Measurements from ENCODE around the gene TAL2.

TAL2 gene

DNA sequence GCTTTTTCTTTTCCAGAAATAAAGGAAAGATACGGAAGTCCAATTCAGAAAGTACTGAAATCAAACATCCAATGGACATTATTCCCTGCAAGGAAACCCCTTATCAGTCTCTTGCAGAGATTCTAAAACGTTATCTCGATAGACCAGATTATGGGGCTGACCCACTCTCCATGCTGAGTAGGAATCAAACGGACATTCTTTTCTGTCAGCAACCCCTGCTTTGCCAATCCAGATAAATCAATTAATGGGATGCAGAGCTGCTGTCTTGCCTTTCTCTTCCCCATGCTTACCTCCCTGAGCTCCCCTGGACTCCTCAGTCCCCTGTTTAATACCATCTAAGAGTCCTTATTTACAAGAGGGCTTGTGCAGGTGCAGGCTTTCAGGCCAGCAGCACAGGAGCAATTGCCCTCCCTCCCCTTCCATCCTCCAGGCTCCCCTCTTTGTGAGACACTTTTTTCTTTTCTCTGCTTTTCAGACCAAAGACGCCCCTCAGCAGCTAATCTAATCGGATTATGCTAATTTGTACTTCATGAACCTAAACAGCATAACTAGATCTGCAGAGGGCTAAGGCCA, 14.2 kb downstream of the TAL2 start:
- no peak for TF ChIP-seq CTCF (IDR thresholded peaks at IDR 0.05)
- H3K4me3 ChIP-seq = no peak overlapping the region
- H3K4me1 ChIP-seq = no peaks in the 10 kb centered on the region
- peaks cover 0 to 7% of the 10 kb centered on the region in 2 donors for H3K27me3 ChIP-seq
- DNase-seq = no peak
- intact Hi-C loops (cut with DNase I; ENCODE audit: low total_unique reads) = no loop called here
- no peaks in the 10 kb centered on the region for H3K36me3 ChIP-seq
- H3K9me3 ChIP-seq = no peaks in the 10 kb centered on the region
- no peak overlapping the region for H3K27ac ChIP-seq

DNA sequence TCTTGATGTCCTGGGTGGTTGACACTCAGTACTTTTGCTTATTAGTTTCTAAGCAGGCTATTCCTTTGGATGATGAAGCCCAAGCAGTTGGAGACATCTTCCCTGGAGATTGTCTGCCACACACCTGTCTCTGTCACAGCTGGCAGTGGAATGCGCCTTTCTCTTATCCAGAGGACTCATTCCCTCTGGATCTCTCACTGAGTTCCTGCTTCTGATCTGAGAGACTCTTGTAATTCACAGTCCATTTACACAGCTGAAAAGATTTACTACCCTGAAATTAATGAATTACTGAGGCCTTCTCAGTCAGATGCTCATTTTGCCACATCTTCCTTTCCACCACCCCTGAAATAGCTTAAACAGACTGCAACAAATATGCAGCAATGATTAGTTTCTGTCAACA, 15.9 kb downstream of the TAL2 start:
- Histone ChIP-seq H3K27ac (no peak overlapping the region), H3K9me3 (no peaks in the 10 kb centered on the region), H3K4me1 (no peaks in the 10 kb centered on the region), H3K27me3 (peaks cover 0 to 7% of the 10 kb centered on the region in 2 donors), H3K4me3 (no peak overlapping the region), H3K36me3 (no peaks in the 10 kb centered on the region)
- intact Hi-C loops (cut with DNase I; ENCODE audit: low total_unique reads) = no loop called here
- no peak for TF ChIP-seq CTCF (IDR thresholded peaks at IDR 0.05)
- no peak for DNase-seq

- H3K4me3 ChIP-seq = no peak overlapping the region
- no peak overlapping the region for H3K27ac ChIP-seq
- H3K27me3 ChIP-seq = peaks cover 0 to 4% of the 10 kb centered on the region in 2 donors
- no peaks in the 10 kb centered on the region for H3K36me3 ChIP-seq
- TF ChIP-seq CTCF (IDR thresholded peaks at IDR 0.05) = no peak
- no peaks in the 10 kb centered on the region for H3K9me3 ChIP-seq
- intact Hi-C loops (cut with DNase I; ENCODE audit: low total_unique reads) = no loop called here
- DNase-seq = no peak
- no peaks in the 10 kb centered on the region for H3K4me1 ChIP-seq
Measured at GRCh38 chr9:105678781-105679180, 16.5 kb downstream of the TAL2 start.

- no peak overlapping the region for H3K4me3 ChIP-seq
- no peaks in the 10 kb centered on the region for H3K4me1 ChIP-seq
- H3K27me3 ChIP-seq = no peaks in the 10 kb centered on the region
- H3K36me3 ChIP-seq = no peaks in the 10 kb centered on the region
- no peak overlapping the region for H3K27ac ChIP-seq
- DNase-seq = no peak
- intact Hi-C loops (cut with DNase I; ENCODE audit: low total_unique reads) = no loop called here
- H3K9me3 ChIP-seq = no peaks in the 10 kb centered on the region
- TF ChIP-seq CTCF (IDR thresholded peaks at IDR 0.05) = no peak
Measured at GRCh38 chr9:105679257-105680022, 17.2 kb downstream of the TAL2 start.

- intact Hi-C loops (cut with DNase I; ENCODE audit: low total_unique reads) = no loop called here
- no peak for TF ChIP-seq CTCF (IDR thresholded peaks at IDR 0.05)
- no peaks in the 10 kb centered on the region for H3K36me3 ChIP-seq
Measured at GRCh38 chr9:105681313-105681712, 19.1 kb downstream of the TAL2 start.

More at GRCh38 chr9:105681313-105681712, 19.1 kb downstream of the TAL2 start:
- Histone ChIP-seq H3K27ac (no peak overlapping the region), H3K4me3 (no peak overlapping the region), H3K9me3 (no peaks in the 10 kb centered on the region), H3K27me3 (no peaks in the 10 kb centered on the region), H3K4me1 (no peaks in the 10 kb centered on the region)
- DNase-seq = no peak

Data from tibial artery (tissue), 4 donors.